IPS-18a (cell line): ENCODE measurements around the gene TRPM8.

Experiments
- H3K27ac ChIP-seq: one replicate; pipeline ENCODE4 v1.5.1; 2013; ENCODE audit warnings: low read length
- H3K27me3 ChIP-seq: one replicate; pipeline ENCODE4 v1.6.1; 2013; ENCODE audit warnings: mild to moderate bottlenecking, low read length; ENCODE audit not compliant: control insufficient read depth, insufficient read depth
- H3K36me3 ChIP-seq: one replicate; pipeline ENCODE4 v1.6.1; 2013; ENCODE audit warnings: low read depth, low read length; ENCODE audit not compliant: control insufficient read depth
- H3K4me1 ChIP-seq: one replicate; pipeline ENCODE4 v1.6.1; 2013; ENCODE audit warnings: low read depth, low read length; ENCODE audit not compliant: control insufficient read depth
- H3K4me3 ChIP-seq: one replicate; pipeline ENCODE4 v1.5.1; 2013; ENCODE audit warnings: low read length
- H3K9ac ChIP-seq: one replicate; pipeline ENCODE4 v1.6.1; 2013; ENCODE audit warnings: mild to moderate bottlenecking, low read length, moderate library complexity
- H3K9me3 ChIP-seq: one replicate; pipeline ENCODE4 v1.6.1; 2013; ENCODE audit warnings: low read depth, low read length; ENCODE audit not compliant: control insufficient read depth

The TRPM8 gene

GRCh38 chr2:234031207-234031606, 114.0 kb downstream of the TRPM8 start:
- Histone ChIP-seq H3K9me3 (no peaks in the 10 kb centered on the region), H3K9ac (no peak overlapping the region), H3K27ac (no peak overlapping the region), H3K4me3 (no peak overlapping the region), H3K27me3 (no peaks in the 10 kb centered on the region), H3K36me3 (no peaks in the 10 kb centered on the region), H3K4me1 (no peaks in the 10 kb centered on the region)

- H3K36me3 ChIP-seq: no peaks in the 10 kb centered on the region
- H3K9me3 ChIP-seq: no peaks in the 10 kb centered on the region
- no peaks in the 10 kb centered on the region for H3K4me1 ChIP-seq
- no peak overlapping the region for H3K27ac ChIP-seq
- H3K4me3 ChIP-seq: no peak overlapping the region
- no peaks in the 10 kb centered on the region for H3K27me3 ChIP-seq
- H3K9ac ChIP-seq: no peak overlapping the region
Observed at GRCh38 chr2:234032279-234032856, 115.2 kb downstream of the TRPM8 start.

GRCh38 chr2:234033174-234033573, 116.0 kb downstream of the TRPM8 start:
- no peak overlapping the region for H3K27ac ChIP-seq
- no peaks in the 10 kb centered on the region for H3K9me3 ChIP-seq

GRCh38 chr2:234033885-234034284, 116.7 kb downstream of the TRPM8 start:
- Histone ChIP-seq H3K4me1 (no peaks in the 10 kb centered on the region), H3K9me3 (no peaks in the 10 kb centered on the region), H3K9ac (no peak overlapping the region), H3K36me3 (no peaks in the 10 kb centered on the region), H3K27me3 (no peaks in the 10 kb centered on the region), H3K27ac (no peak overlapping the region), H3K4me3 (no peak overlapping the region)

More at GRCh38 chr2:234033174-234033573, 116.0 kb downstream of the TRPM8 start:
- Histone ChIP-seq H3K9ac (no peak overlapping the region), H3K4me1 (no peaks in the 10 kb centered on the region), H3K4me3 (no peak overlapping the region), H3K27me3 (no peaks in the 10 kb centered on the region), H3K36me3 (no peaks in the 10 kb centered on the region)

- no peaks in the 10 kb centered on the region for H3K4me1 ChIP-seq
- H3K36me3 ChIP-seq: no peaks in the 10 kb centered on the region
- H3K4me3 ChIP-seq: no peak overlapping the region
- no peak overlapping the region for H3K9ac ChIP-seq
- H3K27ac ChIP-seq: no peak overlapping the region
- H3K9me3 ChIP-seq: no peaks in the 10 kb centered on the region
- no peaks in the 10 kb centered on the region for H3K27me3 ChIP-seq
Observed at GRCh38 chr2:234038076-234038802, 121.1 kb downstream of the TRPM8 start.

GRCh38 chr2:234044157-234044556, 127.0 kb downstream of the TRPM8 start:
- no peaks in the 10 kb centered on the region for H3K4me1 ChIP-seq
- H3K27ac ChIP-seq: no peak overlapping the region
- H3K4me3 ChIP-seq: no peak overlapping the region
- H3K27me3 ChIP-seq: no peaks in the 10 kb centered on the region
- no peaks in the 10 kb centered on the region for H3K36me3 ChIP-seq
- H3K9me3 ChIP-seq: no peaks in the 10 kb centered on the region
- no peak overlapping the region for H3K9ac ChIP-seq

- no peak overlapping the region for H3K9ac ChIP-seq
- H3K36me3 ChIP-seq: no peaks in the 10 kb centered on the region
- no peaks in the 10 kb centered on the region for H3K27me3 ChIP-seq
- no peaks in the 10 kb centered on the region for H3K9me3 ChIP-seq
- H3K27ac ChIP-seq: no peak overlapping the region
- H3K4me3 ChIP-seq: no peak overlapping the region
- no peaks in the 10 kb centered on the region for H3K4me1 ChIP-seq
Observed at GRCh38 chr2:234046521-234046920, 129.3 kb downstream of the TRPM8 start.

GRCh38 chr2:234047361-234047760, 130.2 kb downstream of the TRPM8 start:
- Histone ChIP-seq H3K9me3 (no peaks in the 10 kb centered on the region), H3K4me3 (no peak overlapping the region), H3K9ac (no peak overlapping the region), H3K36me3 (no peaks in the 10 kb centered on the region), H3K4me1 (no peaks in the 10 kb centered on the region), H3K27me3 (no peaks in the 10 kb centered on the region), H3K27ac (no peak overlapping the region)

- Histone ChIP-seq H3K27me3 (no peaks in the 10 kb centered on the region), H3K27ac (no peak overlapping the region), H3K4me3 (no peak overlapping the region), H3K9ac (no peak overlapping the region), H3K9me3 (no peaks in the 10 kb centered on the region), H3K4me1 (no peaks in the 10 kb centered on the region), H3K36me3 (no peaks in the 10 kb centered on the region)
Observed at GRCh38 chr2:234048049-234048448, 130.9 kb downstream of the TRPM8 start.

- Histone ChIP-seq H3K27me3 (no peaks in the 10 kb centered on the region), H3K36me3 (no peaks in the 10 kb centered on the region), H3K9me3 (no peaks in the 10 kb centered on the region), H3K4me3 (no peak within 1 kb of the TSS), H3K27ac (no peak within 1 kb of the TSS), H3K4me1 (no peaks in the 10 kb centered on the region), H3K9ac (no peak within 1 kb of the TSS)
Observed at GRCh38 chr2:234050455-234051135, 133.4 kb downstream of the TRPM8 start, which contains the start of gene SPP2. SPP2 (plus strand) TSS chr2:234050702; CDS start chr2:234050787, 85 bp downstream.

GRCh38 chr2:234051374-234052070, 134.3 kb downstream of the TRPM8 start:
- H3K9ac ChIP-seq: no peak overlapping the region
- H3K9me3 ChIP-seq: no peaks in the 10 kb centered on the region
- H3K27me3 ChIP-seq: no peaks in the 10 kb centered on the region
- no peak overlapping the region for H3K27ac ChIP-seq
- H3K4me3 ChIP-seq: no peak overlapping the region
- no peaks in the 10 kb centered on the region for H3K4me1 ChIP-seq
- no peaks in the 10 kb centered on the region for H3K36me3 ChIP-seq
